22Rv1 (cell line): ENCODE measurements around the gene GAS2L2.

Source experiments
- ZFX ChIP-seq: fragments of 450-650 bp; IDR thresholded peaks from 2 replicates; pipeline ENCODE4 v1.6.1; 2017; ENCODE audit warnings: antibody characterized with exemption, borderline replicate concordance
- TF ChIP-seq, protein P1 (sequence below): fragments of 450-650 bp; IDR thresholded peaks from 2 replicates; pipeline ENCODE4 v1.5.1; 2017; ENCODE audit warnings: mild to moderate bottlenecking

- TF ChIP-seq, protein P1, sequence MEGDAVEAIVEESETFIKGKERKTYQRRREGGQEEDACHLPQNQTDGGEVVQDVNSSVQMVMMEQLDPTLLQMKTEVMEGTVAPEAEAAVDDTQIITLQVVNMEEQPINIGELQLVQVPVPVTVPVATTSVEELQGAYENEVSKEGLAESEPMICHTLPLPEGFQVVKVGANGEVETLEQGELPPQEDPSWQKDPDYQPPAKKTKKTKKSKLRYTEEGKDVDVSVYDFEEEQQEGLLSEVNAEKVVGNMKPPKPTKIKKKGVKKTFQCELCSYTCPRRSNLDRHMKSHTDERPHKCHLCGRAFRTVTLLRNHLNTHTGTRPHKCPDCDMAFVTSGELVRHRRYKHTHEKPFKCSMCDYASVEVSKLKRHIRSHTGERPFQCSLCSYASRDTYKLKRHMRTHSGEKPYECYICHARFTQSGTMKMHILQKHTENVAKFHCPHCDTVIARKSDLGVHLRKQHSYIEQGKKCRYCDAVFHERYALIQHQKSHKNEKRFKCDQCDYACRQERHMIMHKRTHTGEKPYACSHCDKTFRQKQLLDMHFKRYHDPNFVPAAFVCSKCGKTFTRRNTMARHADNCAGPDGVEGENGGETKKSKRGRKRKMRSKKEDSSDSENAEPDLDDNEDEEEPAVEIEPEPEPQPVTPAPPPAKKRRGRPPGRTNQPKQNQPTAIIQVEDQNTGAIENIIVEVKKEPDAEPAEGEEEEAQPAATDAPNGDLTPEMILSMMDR: no peak
- TF ChIP-seq ZFX: no peak
Observed at GRCh38 chr17:35742496-35742895, 10.5 kb downstream of the GAS2L2 start.
